ENCODE data around the gene MXD4. TPM values are rescaled to one million over a fixed set of nuclear protein-coding genes. Genes with fewer than 3 reads are reported as not detected.

Gene MXD4
- total RNA-seq, 1 experiment from 2014 or later = 20.4 TPM

Other genes with a start within 250 kb of the MXD4 start
- gene NAT8L, start 202.8 kb downstream of the MXD4 start, total RNA-seq (2021) = 19.7 to 20.2 TPM (median 20.0 TPM) in 3 replicates
- 11.9 to 14.7 TPM (median 12.4 TPM) in 3 replicates for gene HAUS3, start 20.0 kb downstream of the MXD4 start, total RNA-seq (2021)
- gene POLN, start 20.0 kb downstream of the MXD4 start, total RNA-seq (2021) = 2.5 to 3.5 TPM (median 2.8 TPM) in 3 replicates
- 4.5 to 7.8 TPM (median 6.0 TPM) in 3 replicates for gene ZFYVE28, start 156.5 kb upstream of the MXD4 start, total RNA-seq (2021)
- 0.23 to 0.41 TPM in 2 of 3 replicates, not detected in the other for gene CFAP99, start 156.8 kb upstream of the MXD4 start, total RNA-seq (2021)
- 77.8 to 87.3 TPM (median 82.5 TPM) in 3 replicates for gene RNF4, start 207.0 kb upstream of the MXD4 start, total RNA-seq (2021)

All from WTC11 (cell line).